ENCODE results near the gene CCDC6.
"Not testable (repeated sequence)": the region's sequence is repeated elsewhere in the genome, so short reads cannot be mapped to it uniquely, and the experiment has no call there.

The CCDC6 gene

DNA sequence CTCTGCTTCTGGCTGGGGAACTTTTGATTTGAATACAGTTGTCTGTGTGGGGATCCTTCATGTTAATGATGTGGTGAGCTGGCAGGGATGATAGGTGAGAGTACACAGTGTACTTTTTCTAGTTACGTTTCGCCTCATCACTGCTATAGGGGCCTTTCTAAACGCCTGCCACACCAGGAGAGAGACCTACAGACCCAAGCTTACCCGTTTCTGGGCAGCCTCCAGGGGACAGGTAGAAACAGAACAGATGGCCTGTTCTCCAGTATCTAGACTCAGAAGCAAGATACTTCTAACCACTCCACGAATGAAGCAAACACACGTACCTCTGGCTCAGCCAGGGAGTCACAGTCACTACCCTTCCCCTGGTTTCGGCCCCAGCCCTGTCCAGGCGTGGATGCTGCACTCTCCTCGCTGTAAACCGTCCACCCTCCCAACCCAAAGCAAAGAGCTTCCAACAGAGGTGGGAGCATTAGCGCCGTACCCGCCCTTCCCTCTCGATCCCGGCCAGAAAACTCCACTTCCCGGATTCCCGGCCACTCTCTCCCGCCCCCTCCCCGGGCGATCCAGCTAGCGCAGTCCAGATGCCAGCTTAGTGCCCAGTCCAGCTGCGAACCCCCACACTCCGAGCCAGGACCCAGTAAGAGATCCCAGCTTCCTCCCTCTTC, 1.2 kb downstream of the CCDC6 start:
- DNase-seq, result no peak

DNA sequence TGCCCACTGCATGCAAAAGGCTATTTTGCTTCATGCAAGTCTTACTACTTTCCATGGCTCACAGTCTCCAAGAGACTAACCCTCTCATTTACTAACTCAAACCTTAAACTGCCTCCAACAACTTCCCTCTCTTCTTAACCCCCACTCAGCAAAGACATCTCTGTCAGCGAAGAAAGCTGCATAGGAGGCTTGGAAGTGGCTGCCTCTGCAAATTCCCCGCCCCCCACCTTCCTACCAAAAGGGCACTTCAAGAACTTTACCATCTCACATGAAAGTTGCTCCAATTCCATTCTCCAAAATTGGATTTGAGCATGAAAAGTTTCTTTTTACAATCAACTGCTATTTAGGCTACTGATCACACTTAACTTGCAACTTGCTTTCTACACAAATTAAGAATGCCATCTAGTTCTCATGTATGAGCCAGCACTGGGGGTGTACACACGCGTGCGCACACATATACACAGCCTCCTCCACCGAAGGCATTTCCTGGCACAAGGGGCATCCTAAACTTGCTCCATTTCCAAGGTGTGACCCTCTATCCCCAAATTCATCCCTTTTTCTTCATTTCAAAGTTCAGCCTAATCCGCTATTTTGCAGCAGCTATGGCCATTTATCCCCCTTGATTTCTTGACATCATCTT, 1.8 kb downstream of the CCDC6 start:
- no peak for DNase-seq

DNA sequence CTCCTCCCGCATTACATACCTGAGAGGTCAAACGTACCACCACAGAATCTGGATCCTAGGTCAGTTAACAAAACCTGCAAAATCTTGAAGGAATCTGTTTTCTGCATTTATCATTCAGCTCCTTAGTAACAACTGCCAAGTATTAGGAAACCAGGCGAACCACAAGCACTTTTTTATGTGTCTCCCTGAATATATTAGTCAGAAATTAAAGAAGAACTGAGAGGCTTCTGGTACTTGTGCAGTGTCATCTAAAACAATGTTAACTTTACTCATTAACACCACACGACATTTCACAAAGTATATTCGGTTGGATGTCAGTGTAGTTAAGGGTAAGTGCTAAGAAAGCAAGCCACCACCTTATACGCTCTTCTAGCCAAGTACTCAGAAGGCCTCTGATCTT, 2.5 kb downstream of the CCDC6 start:
- DNase-seq, result no peak

DNA sequence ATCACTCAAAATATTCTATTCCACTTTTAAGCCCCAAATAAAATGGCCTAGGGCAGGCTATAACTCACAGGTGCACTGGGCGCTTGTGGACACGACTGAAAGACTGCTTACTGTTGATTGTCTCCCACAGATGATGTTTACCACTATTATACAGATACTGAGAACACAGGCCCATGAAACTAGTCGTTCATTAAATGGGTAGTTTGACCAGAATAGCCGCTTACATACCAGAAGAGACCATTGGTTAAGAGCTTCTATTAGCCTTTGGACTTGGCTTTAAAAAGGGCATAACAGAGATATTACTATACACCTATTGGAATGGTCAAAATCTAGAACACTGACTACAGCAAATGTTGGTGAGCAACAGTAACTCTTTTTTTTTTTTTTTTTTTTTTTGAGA, 4.3 kb downstream of the CCDC6 start:
- no peak for DNase-seq

DNA sequence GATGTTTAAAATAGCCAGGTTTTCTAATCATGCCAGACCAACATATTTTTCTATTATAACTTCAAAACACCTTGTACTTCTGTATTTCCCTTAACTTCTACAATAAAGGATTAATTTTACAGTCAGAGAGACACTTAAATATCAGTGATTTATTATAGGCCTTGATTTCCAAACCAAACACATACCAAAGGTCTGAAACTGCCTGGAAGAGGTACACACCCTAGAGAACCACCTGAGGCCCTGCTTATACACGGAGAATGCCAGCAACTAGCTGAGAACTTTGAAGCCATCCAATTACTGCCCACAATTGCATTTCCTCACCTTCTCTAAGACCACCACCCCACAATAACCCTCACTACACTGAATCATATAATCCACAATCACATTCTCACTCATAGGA, 4.9 kb downstream of the CCDC6 start:
- DNase-seq, result no peak

DNA sequence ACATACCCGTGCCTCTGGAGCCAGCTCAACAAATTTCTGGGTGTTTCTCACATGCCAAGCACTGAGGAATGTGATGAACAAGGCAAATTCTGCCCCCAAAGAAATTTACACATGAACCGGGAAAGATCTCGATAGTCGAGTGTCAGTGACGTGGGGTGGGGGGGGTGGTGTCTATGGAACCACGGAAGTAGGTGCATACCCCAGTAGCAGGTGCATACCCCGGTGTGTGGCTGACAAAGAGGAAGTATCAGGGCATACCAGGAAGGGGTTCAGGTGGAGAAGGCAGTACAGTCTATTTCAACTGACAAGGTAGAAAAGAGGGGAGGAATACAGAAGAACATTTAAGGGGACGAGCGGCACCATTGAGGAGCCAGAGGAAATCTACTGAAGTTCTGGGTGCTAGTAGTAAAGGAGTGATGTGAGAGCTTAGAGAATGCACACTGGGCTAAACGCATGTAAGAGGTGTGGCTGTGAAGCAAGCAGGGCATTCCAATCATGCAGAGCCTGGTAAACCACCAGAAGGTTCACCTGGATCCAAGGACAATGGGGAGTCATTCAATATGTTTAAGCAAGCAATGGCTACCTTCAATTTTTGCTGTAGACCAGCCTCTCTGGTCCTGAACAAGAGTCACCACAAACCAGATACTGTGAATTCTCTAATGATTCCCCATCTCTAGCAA, 6.2 kb downstream of the CCDC6 start:
- no peak for DNase-seq

DNA sequence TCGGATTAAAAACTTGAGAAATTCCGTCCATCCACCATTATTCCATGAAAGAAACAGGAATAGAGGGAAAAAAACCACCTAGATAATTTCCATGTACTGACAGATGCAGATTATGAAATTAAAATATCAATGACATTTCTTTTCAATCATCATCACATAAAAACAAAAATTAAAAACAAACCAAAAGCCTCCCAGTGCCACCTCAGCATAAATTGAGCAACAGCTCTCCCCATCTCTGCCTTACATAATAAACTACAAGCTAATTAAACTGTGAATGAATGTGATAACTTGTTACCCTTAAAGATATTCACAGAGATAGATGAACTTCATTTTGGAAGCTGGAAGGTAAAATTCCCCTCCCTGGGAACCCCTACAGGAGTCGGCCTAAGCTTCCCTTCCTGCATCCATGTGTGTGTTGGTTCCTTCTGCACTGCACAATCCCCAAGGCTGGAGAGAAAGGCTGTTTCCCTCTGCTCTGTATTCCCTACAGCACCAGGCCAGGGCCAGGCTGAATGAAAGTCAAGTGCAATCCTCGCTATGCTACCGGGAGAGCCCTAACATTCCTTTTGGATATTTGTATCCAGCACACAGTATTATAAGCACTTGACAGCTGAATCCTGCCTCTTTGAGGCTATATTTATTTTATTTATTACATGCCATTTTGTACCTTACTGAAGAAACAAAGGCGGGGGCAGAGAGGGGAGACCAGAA, 8.1 kb downstream of the CCDC6 start:
- DNase-seq, result no peak

DNA sequence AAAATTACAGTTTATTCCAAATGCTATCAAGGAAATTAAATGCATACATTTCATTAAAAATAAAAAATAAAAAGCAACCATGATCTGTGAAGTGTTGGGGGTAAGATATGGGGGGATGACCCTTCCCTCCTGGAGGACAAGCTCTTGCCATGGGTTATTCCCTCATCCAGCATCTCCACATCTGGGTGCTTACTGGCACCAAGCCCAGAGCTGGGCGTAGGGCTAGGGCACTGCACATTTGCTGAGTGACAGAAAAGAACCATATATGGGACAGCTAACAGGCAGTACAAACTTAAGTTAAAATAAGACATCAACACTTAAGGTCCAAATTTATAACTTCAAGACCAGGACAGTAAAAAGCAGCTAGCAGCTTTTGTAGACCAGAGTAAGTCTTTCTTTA, 10.2 kb downstream of the CCDC6 start:
- DNase-seq, result peak in 1 of 2 experiments; percentile 5

DNA sequence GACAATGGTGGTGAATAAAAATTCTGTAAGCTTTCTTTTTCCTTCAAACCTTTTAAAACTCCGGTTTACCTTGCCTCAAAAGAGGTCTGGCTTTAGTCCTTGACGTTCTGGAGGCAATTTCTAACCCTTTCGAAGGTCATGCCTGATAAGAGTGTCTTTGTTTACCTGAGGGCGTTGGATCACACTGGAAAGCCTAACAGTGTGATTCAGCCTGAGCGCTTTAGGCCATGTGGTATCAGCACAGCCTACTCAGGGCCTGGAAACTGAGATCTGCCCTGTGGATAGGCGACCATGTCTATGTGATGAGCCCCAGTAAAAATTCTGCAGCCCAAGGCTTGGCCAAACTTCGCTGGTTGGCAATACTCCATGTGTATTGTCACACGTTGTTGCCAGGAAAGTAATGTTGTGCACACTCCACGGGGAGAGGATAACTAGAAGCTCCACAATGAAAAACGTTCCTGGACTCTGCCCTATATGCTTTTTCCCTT, 10.7 kb downstream of the CCDC6 start:
- peak in 1 of 2 experiments; percentile 32 for DNase-seq

DNA sequence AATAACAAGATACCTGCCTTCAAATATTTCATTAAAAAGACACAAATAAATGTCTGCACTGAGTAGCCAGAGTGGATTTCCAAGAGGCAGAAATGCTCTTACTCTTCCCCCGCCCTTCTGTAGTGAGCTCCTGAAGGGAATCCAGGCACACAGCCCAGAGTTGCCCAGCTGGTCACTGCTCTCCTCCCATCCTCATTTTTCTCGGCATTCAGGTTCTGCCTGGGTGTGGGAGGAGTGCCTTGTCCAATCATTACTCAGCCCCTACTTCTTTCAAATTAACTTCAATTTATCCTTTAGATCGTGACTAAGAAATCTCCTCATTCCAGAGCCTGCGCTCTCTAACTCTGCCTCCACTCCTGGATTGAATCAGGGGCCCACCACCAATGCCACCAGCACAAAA, 12.2 kb downstream of the CCDC6 start:
- peak; percentile 23 to 62 for DNase-seq

DNA sequence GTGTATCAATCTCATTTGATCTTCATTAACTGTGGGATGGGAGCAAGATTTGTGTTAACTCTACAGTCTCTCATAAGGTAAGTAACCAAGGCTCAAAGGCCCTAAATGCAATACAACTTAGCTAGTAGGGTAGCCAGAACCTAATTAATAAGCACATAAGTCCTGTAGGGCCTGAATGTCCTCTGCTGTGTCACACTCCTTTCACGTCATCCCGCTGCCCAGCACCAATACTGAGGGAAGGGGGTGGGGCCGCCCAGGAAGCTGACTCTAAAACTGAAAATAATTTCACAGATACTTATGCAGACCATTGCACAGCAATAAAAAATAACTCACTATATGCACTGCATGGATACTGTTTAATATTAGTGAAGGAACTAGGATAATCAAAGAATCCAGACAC, 13.7 kb downstream of the CCDC6 start:
- DNase-seq, result no peak

DNA sequence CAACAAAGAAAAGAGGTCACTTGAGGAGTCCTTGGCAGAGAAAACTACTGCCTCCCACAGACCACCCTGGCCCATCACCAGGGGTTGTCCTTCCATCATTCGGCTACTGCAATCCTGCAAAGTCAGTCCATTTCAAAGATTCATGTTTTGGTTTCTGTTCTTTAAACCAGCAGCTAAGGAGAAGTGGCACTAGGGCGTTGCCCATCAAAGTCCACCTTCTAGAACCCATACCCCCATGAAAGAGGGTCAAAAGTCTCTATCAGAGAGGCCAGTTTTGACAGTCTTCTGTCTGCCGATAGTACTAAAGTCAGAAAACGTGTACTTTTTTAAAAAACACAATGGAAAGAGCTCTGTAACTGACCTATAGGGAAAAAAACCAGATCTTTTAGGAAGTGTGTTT, 14.4 kb downstream of the CCDC6 start:
- DNase-seq, result no peak

DNA sequence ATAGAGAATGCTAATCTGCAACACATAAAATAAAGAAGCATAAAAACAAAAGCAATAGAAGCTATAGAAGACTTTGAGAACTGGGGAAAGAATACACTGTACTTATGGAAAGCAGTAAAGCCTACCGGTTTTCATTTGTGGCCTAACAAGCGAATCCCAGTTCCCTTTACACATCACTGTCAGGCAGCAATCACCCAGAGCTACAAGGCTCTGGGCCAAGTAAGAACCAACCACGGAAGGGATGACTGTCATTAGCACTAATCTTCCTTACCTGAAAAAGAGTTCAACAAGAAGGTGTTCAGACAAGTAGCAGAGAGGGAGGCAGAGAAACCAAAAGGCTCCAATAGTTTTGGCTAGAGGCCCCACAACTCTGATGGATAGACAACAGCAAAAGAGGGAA, 15.0 kb downstream of the CCDC6 start:
- no peak for DNase-seq

DNA sequence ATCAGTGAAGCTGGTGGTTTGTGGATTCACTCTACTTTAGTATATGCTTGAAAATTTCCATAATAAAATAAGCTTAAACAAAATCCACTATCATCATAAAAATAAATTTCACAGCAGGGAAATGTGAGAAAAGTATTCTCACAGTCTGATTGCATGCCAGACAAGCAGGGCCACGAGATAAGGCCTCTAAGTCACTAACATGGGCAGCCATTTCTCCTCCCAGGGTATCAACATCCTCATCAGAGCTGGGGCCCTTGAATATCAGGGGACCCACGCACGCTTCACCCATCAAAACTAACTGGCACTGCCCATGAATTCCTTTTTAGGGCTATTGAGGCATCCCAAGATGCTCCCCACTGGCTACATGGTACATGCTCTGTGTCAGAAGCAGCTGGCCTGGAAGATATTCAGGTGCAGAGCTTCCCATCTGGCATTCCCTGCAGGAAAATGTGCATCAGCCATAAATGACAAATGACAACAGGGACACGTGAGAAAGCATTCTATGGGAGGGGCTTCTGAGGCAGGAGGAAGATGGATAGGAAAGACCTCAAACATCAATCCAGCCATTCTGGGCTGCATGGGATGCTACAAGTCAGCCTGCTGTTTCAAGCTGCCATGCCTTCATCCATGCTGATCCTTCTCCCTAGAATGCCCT, 17.4 kb downstream of the CCDC6 start:
- no peak for DNase-seq

DNA sequence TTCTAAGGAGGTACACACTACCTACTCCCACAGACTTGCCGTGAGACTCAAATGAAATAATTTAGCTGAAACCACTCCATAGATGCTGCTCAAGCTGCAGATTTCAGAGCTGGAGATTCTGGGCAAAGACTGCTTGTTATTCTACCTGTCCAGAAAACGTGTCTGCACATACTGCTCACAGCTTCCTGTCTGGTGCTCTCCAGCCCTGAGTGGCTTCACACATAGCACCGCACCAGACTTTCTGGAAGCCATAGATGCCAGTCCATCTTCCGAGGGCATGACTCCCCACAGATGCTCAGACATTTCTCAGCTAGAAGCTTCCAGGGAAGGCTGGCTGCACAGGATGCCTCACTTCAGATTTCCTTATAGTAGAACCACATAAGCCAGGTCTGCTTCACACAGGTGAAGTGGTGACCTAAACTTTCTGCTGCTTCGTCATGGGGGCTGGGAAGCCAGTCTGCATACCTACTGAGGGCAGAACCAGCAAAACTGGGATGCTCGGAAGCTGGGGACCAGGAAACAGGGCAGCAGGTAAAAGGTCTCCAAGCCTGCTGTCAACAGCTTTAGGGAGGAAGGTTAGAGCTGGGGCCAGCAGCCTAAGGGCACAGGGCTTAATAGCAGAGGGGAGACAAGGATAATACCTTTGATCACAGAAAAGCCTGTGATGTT, 18.2 kb downstream of the CCDC6 start:
- DNase-seq, result no peak

DNA sequence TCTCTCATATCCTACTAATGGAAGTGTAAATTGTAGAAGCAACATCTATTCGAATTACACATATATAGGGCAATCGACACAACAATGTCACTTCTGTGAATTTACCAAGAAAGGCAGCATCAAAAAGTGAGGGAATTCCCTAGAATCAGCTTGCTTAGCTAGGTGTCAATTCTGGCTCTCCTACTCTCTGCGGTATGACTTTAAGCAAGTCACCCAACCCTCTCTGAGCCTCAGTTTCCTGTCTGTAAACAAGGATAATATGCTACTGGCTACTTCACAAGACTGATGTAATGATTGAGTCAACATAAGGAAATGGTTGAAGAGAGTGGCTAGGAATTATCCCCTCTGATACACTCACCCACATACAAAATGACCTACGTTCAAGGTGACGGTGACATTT, 19.4 kb downstream of the CCDC6 start:
- DNase-seq, result no peak

DNA sequence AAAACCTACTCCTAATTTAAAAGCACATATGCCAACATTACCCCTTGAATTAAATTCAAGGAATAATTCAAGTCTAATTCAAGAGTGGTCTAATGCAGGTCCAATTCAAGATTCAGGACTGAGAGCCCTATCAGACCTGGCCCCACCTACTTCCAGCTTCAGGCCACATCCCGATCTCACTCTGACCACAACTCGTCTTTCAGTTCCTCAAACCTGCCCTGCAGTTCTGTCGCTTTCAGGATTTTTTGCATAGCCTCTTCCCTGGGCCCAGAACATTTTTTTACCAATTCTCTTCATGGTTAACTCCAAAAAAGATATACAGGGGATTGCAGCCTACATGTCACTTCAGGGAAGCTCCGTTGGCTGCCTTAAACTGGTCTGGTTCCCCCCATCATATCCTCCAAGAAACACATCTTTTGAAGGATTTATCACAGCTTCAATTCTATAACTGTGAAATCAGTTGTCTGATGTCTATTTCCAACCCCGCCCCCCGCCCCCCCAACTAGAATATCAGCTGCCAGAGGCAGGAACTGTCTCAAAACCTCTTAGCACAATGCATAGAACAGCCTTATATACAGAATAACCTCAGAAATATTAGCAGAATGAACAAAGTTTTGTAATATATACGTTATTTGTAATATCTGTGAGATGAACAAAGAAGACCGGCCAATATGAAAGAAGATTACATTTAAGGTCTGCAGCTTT, 20.8 kb downstream of the CCDC6 start:
- DNase-seq, result no peak

DNA sequence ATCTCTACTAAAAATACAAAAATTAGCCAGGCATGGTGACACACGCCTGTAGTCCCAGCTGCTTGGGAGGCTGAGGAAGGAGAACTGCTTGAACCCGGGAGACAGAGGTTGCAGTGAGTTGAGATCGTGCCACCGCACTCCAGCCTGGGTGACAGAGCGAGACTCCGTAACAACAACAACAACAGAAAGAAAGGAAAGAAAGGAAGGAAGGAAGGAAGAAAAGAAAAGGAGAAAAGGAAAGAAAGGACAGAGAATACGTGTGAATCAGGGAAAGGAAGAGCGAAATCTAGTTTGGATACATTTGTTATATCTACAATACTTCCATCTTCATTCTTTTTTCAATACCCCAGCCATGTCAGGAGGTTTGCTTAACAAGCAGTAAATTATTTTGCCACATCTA, 21.5 kb downstream of the CCDC6 start:
- DNase-seq, result not testable (repeated sequence)

DNA sequence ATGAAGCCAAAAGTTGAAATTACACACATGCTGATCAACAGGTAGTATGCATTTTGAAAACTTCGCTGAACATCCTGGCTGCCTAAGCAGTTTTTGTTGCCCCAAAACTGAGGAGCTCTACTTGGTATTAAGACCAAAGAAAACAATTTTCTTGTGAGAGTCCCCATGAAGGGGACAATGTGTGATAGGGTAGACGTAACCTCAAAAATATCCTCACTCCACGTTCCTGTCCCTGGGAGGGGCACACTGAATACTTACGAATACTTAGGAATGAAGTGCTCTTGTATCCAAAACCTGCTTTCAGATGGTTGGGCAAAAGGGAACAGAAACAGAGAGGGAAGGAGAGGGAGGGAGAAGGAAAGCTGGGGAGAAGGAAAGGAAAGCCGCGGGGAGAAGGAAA, 24.7 kb downstream of the CCDC6 start:
- no peak for DNase-seq

DNA sequence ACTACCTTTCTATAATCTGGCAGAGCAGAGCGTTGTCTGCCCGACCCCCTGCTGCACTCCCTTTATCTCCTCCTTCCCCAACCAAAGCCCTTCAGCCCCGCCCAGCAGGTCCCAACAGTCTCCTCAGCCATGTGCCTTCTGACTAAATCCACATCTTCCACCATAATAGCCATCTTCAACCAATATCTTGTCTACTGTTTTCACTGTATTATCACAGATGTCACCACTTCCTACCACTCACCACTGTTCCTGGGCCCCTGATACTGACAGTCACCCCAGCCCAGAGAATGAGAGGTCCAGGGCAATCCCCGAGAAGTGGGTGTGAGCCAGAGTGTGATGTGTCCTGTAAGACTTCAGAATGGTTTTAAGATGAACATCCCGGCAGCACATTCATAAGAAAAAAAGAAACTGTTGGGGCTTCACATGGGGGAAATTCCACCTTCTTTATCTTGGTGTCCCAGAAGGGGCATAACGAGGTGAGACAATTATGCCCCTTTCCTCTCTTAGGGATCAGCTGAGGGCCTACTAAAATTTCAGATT, 25.3 kb downstream of the CCDC6 start:
- no peak for DNase-seq

DNA sequence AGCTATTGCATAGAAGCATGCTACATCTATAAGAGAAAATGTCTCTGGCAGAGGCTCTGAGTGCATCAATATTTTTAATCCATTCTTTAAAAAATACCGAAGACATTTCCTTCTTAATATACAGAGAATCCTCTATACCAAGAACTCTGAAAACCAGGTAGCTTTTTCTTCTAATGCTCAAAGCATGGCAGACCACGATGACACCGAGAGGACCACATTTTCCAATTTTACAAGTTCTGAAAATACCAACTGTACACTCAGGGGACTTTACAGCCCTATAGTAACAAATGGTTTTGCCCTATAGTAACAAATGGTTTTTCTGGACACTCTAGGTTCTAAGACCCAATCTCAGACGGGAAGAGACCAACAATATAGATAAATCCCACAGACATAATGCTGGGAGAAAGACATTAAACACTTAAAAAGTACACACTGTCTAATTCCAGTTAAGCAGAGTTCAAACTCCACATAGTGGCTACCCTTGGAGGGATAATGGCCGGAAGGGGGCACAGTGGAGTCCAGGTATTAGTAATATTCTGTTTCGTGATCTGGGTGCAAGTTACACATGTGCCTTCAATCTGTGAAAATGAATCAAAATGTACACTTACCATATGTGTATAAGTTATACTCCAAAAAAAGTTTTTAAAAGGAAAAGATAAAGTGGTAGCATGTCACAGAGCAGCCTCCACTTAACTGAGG, 26.2 kb downstream of the CCDC6 start:
- DNase-seq, result no peak
